ENCODE data around the gene GARRE1. TPM values are rescaled to one million over a fixed set of nuclear protein-coding genes. Genes with fewer than 3 reads are reported as not detected.
"Not testable (repeated sequence)": the region's sequence is repeated elsewhere in the genome, so short reads cannot be mapped to it uniquely, and the experiment has no call there.

The GARRE1 gene
- total RNA-seq, 2 experiments from 2014 or later = 16.1 to 16.6 TPM

DNA sequence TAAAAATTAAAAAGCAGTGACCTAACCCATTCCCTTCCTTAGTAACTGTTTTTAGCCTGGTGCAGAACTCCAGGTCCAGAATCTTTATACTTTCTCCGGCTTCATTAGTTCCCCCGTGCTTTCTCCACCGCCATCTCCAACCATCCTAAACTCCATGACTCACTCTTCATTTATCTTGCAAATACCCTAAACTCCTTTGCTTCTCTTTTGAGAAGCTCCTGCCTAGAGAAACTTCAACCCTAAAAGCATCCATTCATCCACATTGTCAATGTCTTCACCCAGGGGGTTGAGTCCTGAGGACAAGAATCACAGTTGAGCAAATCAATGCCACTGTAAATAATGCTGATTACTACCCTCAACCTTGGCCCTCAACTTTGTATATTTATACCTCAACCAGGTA is 17.1 kb upstream of the GARRE1 start:
- Mint-ChIP-seq H3K4me3 (no peak overlapping the region), H3K36me3 (ENCODE audit: low read depth) (peaks cover 7% of the 10 kb centered on the region), H3K27me3 (no peaks in the 10 kb centered on the region), H3K9me3 (no peaks in the 10 kb centered on the region), H3K4me1 (peaks cover 22% of the 10 kb centered on the region), H3K27ac (peak overlapping the region; percentile 3)
- DNase-seq = no peak
- ChIA-PET POLR2A (no interaction called here), CTCF (interaction anchor here (0.8 to 1.8 kb wide), 2 partner anchors 12 to 44 kb away, joined by 3 to 5 read pairs; no protein-coding TSS in a partner anchor)

DNA sequence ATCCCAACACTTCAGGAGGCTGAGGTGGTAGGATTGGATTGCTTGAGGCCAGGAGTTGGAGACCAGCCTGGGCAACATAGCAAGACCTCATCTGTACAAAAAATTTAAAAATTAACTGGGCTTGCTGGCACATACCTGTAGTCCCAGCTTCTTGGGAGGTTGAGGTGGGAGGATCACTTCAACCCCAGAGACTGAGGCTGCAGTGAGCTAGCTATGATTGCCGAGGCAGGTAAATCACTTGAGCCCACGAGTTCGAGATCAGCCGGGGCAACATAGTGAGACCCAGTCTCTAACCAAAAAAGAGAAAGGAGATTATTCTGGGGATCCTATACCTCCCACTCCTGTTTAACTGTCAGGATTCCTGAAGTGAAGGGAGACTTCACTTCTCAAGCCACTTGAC is 16.4 kb upstream of the GARRE1 start:
- no peak overlapping the region for H3K27ac Mint-ChIP-seq
- H3K27me3 Mint-ChIP-seq = no peaks in the 10 kb centered on the region
- no peak overlapping the region for H3K4me3 Mint-ChIP-seq
- POLR2A ChIA-PET = no interaction called here
- H3K9me3 Mint-ChIP-seq = no peaks in the 10 kb centered on the region
- peaks cover 6% of the 10 kb centered on the region for H3K36me3 Mint-ChIP-seq (ENCODE audit: low read depth)
- DNase-seq = no peak
- CTCF ChIA-PET = interaction anchor here (0.8 to 1.8 kb wide), 2 partner anchors 11 to 395 kb away, joined by 3 to 5 read pairs; no protein-coding TSS in a partner anchor
- H3K4me1 Mint-ChIP-seq = peaks cover 16% of the 10 kb centered on the region

DNA sequence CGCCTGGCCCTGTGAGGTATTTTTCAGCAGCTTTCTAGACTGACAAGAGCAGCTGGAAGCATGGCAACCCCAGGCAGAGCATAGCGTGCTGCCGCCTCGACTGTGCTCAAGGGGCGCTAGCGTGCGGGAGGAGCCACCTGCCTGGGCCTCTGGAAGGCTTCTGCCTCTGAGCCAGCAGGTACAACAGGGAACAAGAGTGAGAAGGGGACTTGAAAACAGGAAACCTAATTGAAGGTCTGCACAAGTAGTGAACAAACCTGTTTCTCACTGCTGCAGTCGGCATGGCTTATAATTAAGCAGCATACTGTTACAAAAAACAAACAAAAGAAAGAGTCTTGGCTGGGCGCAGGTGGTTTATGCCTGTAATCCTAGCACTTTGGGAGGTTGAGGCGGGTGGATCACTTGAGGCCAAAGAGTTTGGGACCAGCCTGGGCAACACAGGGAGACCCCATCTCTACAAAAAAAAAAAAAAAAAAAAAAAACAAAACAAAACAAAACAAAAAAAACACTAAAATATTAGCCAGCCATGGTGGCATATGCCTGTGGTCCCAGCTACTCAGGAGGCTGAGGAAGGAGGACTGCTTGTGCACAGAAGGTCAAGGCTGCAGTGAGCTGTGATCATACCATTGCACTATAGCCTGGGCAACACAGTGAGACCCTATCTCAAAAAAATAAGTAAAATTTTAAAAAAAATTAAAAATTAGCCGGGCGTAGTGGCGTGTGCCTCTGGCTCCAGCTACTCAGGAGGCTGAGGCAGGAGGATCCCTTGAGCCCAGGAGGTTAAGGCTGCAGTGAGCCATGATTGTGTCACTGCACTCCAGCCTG is 12.6 kb upstream of the GARRE1 start:
- Mint-ChIP-seq H3K36me3 (ENCODE audit: low read depth) (peaks cover 2% of the 10 kb centered on the region), H3K27me3 (no peaks in the 10 kb centered on the region), H3K4me1 (peaks cover 8% of the 10 kb centered on the region), H3K4me3 (no peak overlapping the region), H3K9me3 (no peaks in the 10 kb centered on the region), H3K27ac (peak overlapping the region; percentile 13)
- ChIA-PET CTCF (no interaction called here), POLR2A (no interaction called here)
- DNase-seq = peak; percentile 42

DNA sequence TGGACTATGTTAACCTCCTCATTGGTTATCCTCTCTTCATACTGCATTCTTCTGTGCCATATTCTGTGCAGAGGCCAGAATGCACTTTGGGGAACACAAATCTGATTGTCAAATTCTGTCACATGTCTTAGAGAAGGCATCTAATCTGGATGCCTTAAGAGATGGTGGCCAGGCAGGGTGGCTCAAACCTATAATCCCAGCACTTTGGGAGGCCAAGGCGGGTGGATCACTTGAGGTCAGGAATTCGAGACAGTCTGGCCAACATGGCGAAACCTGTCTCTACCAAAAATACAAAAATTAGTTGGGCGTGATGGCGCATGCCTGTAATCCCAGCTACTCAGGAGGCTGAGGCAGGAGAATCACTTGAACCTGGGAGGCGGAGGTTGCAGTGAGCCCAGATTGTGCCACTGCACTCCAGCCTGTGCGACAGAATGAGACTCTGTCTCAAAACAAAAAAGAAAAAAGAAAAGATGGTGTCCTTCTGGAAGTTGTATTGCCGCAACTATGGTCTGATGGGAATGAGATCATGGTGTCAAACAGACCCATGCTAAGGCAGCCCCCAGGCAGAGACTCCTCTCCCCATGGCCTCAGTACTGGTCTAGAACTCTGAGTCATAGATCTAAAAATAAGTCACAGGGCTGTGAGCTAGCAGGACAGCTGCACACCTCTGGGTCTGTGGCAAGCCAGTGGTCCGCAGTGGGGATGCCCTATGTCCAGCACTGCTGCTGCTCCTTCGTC is 11.0 kb upstream of the GARRE1 start:
- CTCF ChIA-PET = interaction anchor here (0.6 to 0.7 kb wide), 2 partner anchors 145 to 188 kb away, joined by 6 to 7 read pairs; no protein-coding TSS in a partner anchor
- H3K27me3 Mint-ChIP-seq; DNase-seq; POLR2A ChIA-PET; H3K9me3 Mint-ChIP-seq; H3K27ac Mint-ChIP-seq; H3K4me3 Mint-ChIP-seq; H3K4me1 Mint-ChIP-seq; H3K36me3 Mint-ChIP-seq (ENCODE audit: low read depth): not testable (repeated sequence)

DNA sequence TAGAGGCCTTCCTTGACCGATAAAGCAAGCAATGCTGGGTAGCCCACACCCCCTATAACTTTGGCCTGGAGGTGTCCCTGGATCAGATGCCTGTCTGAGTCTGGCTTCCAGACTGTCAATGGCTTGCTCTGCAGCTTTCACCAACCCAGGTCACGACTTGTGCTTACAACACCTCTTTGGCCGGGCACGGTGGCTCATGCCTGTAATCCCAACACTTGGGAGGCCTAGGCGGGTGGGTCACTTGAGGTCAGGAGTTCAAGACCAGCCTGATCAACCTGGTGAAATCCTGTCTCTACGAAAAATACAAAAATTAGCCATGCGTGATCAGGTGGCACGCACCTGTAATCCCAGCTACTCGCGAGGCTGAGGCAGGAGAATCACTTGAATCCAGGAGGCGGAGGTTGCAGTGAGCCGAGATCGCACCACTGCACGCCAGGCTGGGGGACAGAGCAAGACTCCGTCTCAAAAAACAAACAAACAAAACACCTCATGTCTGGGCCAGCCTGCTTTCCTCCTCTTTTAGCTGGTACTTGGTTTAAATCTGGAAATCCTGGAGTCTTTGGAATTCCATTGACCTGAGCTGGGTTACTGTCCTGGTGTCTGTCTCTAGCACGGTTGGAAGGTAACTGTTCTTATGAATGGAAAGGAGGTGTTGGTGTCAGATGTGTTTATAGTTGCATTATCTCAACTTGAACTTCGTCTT is 10.3 kb upstream of the GARRE1 start:
- H3K27me3 Mint-ChIP-seq = no peaks in the 10 kb centered on the region
- H3K27ac Mint-ChIP-seq = no peak overlapping the region
- no peaks in the 10 kb centered on the region for H3K9me3 Mint-ChIP-seq
- no peak for DNase-seq
- no peak overlapping the region for H3K4me3 Mint-ChIP-seq
- no peaks in the 10 kb centered on the region for H3K36me3 Mint-ChIP-seq (ENCODE audit: low read depth)
- H3K4me1 Mint-ChIP-seq = peaks cover 4% of the 10 kb centered on the region
- ChIA-PET CTCF (interaction anchor here (0.6 to 1.3 kb wide), 2 partner anchors 10 to 189 kb away, joined by 3 to 7 read pairs; no protein-coding TSS in a partner anchor), POLR2A (no interaction called here)

DNA sequence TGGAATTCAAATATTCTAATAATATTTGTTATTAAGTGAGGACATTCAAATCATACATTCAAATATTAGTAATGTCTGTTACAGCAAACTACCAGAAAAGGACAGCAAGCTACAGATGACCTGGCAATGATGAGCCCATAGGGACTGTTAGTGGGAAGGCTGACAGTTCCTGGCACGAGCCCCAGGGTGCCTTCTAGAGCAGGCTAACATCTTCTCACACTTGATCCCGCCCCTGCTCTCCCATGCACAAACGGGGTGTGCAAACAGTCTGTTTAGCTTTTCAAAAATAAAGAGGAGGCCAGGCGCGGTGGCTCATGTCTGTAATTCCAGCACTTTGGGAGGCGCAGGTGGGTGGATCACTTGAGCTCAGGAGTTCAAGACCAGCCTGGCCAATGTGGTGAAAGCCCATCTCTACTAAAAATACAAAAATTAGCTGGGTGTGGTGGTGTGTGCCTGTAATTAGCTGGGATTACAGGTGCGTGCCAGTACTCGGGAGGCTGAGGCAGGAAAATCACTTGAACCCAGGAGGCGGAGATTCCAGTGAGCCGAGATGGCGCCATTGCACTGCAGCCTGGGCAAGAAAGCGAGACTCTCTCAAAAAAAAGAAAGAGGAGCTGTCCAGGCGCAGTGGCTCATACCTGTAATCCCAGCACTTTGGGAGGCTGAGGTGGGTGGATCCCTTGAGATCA is 9.6 kb upstream of the GARRE1 start:
- CTCF ChIA-PET = interaction anchor here (0.6 to 1.3 kb wide), 2 partner anchors 11 to 87 kb away, joined by 3 to 4 read pairs; no protein-coding TSS in a partner anchor
- Mint-ChIP-seq H3K27me3 (no peaks in the 10 kb centered on the region), H3K27ac (no peak overlapping the region), H3K4me1 (peaks cover 4% of the 10 kb centered on the region), H3K36me3 (ENCODE audit: low read depth) (no peaks in the 10 kb centered on the region), H3K9me3 (no peaks in the 10 kb centered on the region), H3K4me3 (no peak overlapping the region)
- POLR2A ChIA-PET = no interaction called here
- DNase-seq = no peak

DNA sequence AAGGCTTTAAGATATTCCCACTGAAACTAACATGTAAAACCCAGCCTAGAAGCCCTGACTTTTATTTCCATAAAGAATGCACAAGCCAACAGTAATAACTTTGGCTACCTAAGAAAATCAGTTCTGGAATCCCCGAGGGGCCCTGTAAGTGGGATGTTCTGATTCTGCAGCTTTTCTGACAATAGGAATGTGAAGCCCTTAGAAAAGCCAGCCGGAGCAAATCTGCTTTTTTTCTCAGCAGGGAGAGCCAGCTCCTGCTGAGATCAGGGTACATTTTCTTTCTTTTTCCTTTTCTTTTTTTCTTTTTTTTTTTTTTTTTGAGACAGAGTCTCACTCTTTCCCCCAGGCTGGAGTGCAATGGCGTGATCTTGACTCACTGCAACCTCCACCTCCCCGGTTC is 8.0 kb upstream of the GARRE1 start:
- peaks cover 3% of the 10 kb centered on the region for H3K4me1 Mint-ChIP-seq
- POLR2A ChIA-PET = no interaction called here
- H3K9me3 Mint-ChIP-seq = no peaks in the 10 kb centered on the region

DNA sequence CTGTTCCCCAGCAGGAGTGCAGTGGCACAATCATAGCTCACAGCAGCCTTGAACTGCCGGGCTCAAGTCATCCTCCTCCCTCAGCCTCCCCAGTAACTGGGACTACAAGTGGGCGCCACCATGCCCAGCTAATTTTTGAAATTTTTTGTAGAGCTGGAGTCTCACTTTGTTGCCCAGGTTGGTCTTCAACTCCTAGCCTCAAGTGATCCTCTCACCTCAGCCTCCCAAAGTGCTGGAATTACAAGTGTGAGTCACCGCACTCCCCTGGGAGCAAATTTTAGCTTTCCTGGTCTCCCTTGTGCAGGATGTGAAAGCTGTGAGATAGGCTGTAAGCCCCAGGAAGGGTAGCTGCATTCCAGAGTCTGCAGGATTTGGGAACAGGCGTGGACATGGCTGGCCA is 5.4 kb upstream of the GARRE1 start:
- H3K9me3 Mint-ChIP-seq = no peaks in the 10 kb centered on the region
- POLR2A ChIA-PET = no interaction called here
- H3K4me3 Mint-ChIP-seq = no peak overlapping the region

More for the DNA sequence above, 8.0 kb upstream of the GARRE1 start:
- CTCF ChIA-PET = no interaction called here
- Mint-ChIP-seq H3K4me3 (no peak overlapping the region), H3K27me3 (no peaks in the 10 kb centered on the region), H3K27ac (no peak overlapping the region), H3K36me3 (ENCODE audit: low read depth) (no peaks in the 10 kb centered on the region)
- no peak for DNase-seq

DNA sequence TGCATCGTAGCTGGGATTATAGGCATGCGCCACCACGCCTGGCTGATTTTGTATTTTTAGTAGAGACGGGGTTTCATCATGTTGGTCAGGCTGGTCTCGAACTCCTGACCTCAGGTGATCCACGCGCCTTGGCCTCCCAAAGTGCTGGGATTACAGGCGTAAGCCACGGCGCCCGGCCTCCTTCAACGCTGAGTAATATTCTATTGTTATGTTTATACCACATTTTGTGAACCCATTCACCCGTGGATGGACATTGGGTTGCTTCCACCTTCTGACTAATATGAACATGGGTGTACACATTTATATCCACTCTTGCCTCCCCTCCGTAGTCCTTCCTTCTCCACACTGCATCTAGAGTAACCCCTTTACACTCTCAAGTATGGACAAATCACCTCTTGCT is 1.2 kb upstream of the GARRE1 start:
- CTCF ChIA-PET = interaction anchor here (0.7 kb wide), 1 partner anchor 83 kb away, joined by 3 read pairs; no protein-coding TSS in a partner anchor
- H3K9me3 Mint-ChIP-seq; H3K36me3 Mint-ChIP-seq (ENCODE audit: low read depth); POLR2A ChIA-PET; H3K27me3 Mint-ChIP-seq; DNase-seq: not testable (repeated sequence)
- Mint-ChIP-seq H3K27ac (peak overlapping the region; percentile 99), H3K4me1 (peaks cover 28% of the 10 kb centered on the region), H3K4me3 (peak overlapping the region; percentile 90)

More for the DNA sequence above, 5.4 kb upstream of the GARRE1 start:
- Mint-ChIP-seq H3K27ac (no peak overlapping the region), H3K4me1 (peaks cover 8% of the 10 kb centered on the region), H3K27me3 (no peaks in the 10 kb centered on the region), H3K36me3 (ENCODE audit: low read depth) (no peaks in the 10 kb centered on the region)
- no peak for DNase-seq
- CTCF ChIA-PET = interaction anchor here (0.7 to 1.9 kb wide), 5 partner anchors 11 to 1896 kb away, joined by 3 to 7 read pairs (median 3); no protein-coding TSS in a partner anchor

DNA sequence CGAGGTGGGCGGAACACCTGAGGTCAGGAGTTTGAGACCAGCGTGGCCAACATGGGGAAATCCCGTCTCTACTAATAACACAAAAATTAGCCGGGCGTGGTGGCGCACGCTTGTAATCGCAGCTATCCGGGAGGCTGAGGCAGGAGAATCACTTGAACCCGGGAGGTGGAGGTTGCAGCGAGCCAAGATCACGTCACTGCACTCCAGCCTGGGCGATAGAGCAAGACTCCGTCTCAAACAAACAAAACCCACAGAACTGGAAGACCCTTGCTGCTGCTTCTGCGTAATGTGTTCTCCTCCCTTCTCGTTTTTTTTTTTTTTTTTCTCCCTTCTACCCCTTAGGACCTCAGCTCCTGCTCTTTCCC is 691 bp upstream of the GARRE1 start:
- peaks cover 29% of the 10 kb centered on the region for H3K4me1 Mint-ChIP-seq
- peak overlapping the region; percentile 99 for H3K27ac Mint-ChIP-seq
- POLR2A ChIA-PET; H3K36me3 Mint-ChIP-seq (ENCODE audit: low read depth); DNase-seq; H3K27me3 Mint-ChIP-seq; H3K9me3 Mint-ChIP-seq: not testable (repeated sequence)
- CTCF ChIA-PET = interaction anchor here (0.7 kb wide), 2 partner anchors 83 to 403 kb away, joined by 3 read pairs; no protein-coding TSS in a partner anchor
- peak overlapping the region; percentile 90 for H3K4me3 Mint-ChIP-seq

DNA sequence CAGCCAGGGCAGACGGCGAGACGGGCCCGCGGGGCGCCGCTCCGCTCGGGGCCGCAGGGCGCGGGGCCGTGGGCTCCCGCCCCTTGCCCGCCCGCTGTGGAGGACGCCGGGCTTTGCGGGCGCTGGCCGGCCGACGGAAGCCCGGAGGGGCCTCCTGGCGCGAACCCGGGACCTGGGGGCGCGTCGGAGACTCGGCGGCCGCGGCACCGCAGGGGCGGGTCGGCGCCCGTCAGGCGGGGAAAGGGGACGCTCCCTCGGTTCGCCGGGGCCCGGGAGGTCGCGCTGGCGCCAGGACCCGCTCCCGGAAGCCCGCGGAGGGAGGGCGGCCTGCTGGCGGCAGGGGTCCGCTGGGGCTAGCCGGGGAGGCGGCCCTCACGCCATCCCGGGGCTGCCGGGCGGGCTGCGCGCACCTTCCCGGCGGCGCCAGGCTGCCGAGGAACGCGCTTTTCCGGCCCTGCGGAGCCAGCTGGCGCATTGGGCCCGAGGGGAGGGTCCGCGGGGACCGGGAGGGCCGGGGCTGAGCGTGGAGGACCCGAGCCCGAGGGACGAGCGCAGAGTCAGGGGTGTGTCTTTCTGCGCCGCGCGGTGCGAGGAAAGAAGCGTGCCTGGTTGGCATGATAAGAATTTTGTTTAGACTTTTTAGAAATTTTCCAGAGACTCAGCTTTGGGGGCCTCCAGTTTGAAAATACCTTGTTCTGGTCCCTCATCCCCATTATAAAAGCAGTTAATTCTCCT is 511 bp downstream of the GARRE1 start:
- H3K27me3 Mint-ChIP-seq = no peaks in the 10 kb centered on the region
- H3K4me3 Mint-ChIP-seq = peak overlapping the region; percentile 81
- DNase-seq = peak; percentile 13
- no peaks in the 10 kb centered on the region for H3K9me3 Mint-ChIP-seq
- H3K27ac Mint-ChIP-seq = peak overlapping the region; percentile 91
- ChIA-PET POLR2A (no interaction called here), CTCF (interaction anchor here (0.5 kb wide), 1 partner anchor 83 kb away, joined by 3 read pairs; no protein-coding TSS in a partner anchor)
- H3K4me1 Mint-ChIP-seq = peaks cover 33% of the 10 kb centered on the region
- peaks cover 5% of the 10 kb centered on the region for H3K36me3 Mint-ChIP-seq (ENCODE audit: low read depth)

DNA sequence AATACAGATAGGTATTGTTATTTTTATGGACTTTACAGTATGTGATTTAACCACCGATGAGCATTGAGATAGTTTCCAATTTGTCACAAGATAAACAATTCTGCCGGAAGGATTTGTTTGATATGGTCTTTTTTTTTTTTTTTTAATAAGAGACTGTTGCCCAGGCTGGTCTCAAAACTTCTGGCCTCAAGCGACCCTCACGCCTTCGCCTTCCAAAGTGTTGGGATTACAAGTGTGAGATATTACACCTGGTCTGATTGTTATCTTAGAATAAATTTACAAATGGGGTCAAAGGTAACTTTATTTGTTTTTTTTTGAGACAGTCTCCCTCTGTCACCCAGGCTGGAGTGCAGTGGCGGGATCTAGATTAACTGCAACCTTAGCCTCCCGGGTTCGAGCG is 1.2 kb downstream of the GARRE1 start:
- peak overlapping the region; percentile 91 for H3K27ac Mint-ChIP-seq
- H3K4me3 Mint-ChIP-seq = peak overlapping the region; percentile 81
- POLR2A ChIA-PET = no interaction called here
- H3K9me3 Mint-ChIP-seq = no peaks in the 10 kb centered on the region
- peaks cover 33% of the 10 kb centered on the region for H3K4me1 Mint-ChIP-seq
- no peaks in the 10 kb centered on the region for H3K27me3 Mint-ChIP-seq
- DNase-seq = no peak
- peaks cover 5% of the 10 kb centered on the region for H3K36me3 Mint-ChIP-seq (ENCODE audit: low read depth)
- CTCF ChIA-PET = no interaction called here
